ENCODE measurements around the gene SHKBP1. TPM values are rescaled to one million over a fixed set of nuclear protein-coding genes. Genes with fewer than 3 reads are reported as not detected.
A peak's percentile ranks its signal among the peaks of the same experiment; 100 is the strongest.

The SHKBP1 gene
- total and polyA plus RNA-seq, 9 of the 15 experiments (the other 6 are each of a cell fraction or from before 2014, with no cell fraction given): 1.2 to 58.1 (median 22.3) TPM

GRCh38 chr19:40543029-40543597 is 33.6 kb upstream of the SHKBP1 start:
- Histone ChIP-seq H3K36me3 (ENCODE audit: control insufficient read depth, insufficient read depth, low read length) (no peaks in the 10 kb centered on the region), H3K27ac (ENCODE audit: extremely low read depth, low read depth, low read length) (no peak overlapping the region), H3K79me2 (ENCODE audit: control insufficient read depth, insufficient read depth, low read length) (no peaks in the 10 kb centered on the region), H4K20me1 (replicated peaks; ENCODE audit: control insufficient read depth, insufficient read depth, low read length) (no peaks in the 10 kb centered on the region), H3K9me3 (replicated peaks; ENCODE audit: control insufficient read depth, insufficient read depth, low read depth, low read length) (no peaks in the 10 kb centered on the region), H3K9me1 (ENCODE audit: control insufficient read depth, insufficient read depth, low read length) (no peaks in the 10 kb centered on the region), H3K27me3 (ENCODE audit: control insufficient read depth in 2 of 2, insufficient read depth in 2 of 2, low read length in 2 of 2) (no peaks in the 10 kb centered on the region), H2AFZ (ENCODE audit: low read depth, low read length) (no peak overlapping the region), H3K4me2 (ENCODE audit: insufficient read depth, low read length) (no peak overlapping the region), H3K4me1 (replicated peaks in 1 of 2; ENCODE audit: control insufficient read depth in 2 of 2, insufficient read depth in 2 of 2, low read length in 2 of 2) (peaks cover 0 to 11% of the 10 kb centered on the region in 2 experiments; a peak in 2 of 5 replicates), H3K4me3 (no peak overlapping the region), H3K9ac (ENCODE audit: insufficient read depth in 1 of 2, low read depth in 2 of 2, low read length in 2 of 2) (no peak overlapping the region; a peak in 1 of 4 replicates)
- in situ Hi-C loops (cut with MboI) (no loop called here), intact Hi-C loops (cut with micrococcal nuclease) (no loop called here)
- WGBS (ENCODE audit: insufficient coverage, low coverage, missing lambda C conversion rate): 69% methylated on average over 6 of the region's 6 CpGs
- peak; percentile 59 for TF ChIP-seq USF2 (CRISPR knock-in tag; IDR thresholded peaks at IDR 0.05)
- peak in 1 of 2 experiments; percentile 11; a peak in 1 of 4 replicates for TF ChIP-seq KDM1A (IDR thresholded peaks at IDR 0.05)
- TF ChIP-seq ZNF280B (CRISPR knock-in tag; IDR thresholded peaks at IDR 0.05): no peak
- TF ChIP-seq TFE3 (CRISPR knock-in tag; IDR thresholded peaks at IDR 0.05): peak; percentile 76
- TF ChIP-seq CXXC5 (CRISPR knock-in tag; IDR thresholded peaks at IDR 0.05): 0 out of 2 replicates have a peak, but pooled peaks have one; percentile 12
- TF ChIP-seq TOE1 (IDR thresholded peaks at IDR 0.05; ENCODE audit: borderline replicate concordance): peak; percentile 50; the same call in 1 of the 2 replicates
- TF ChIP-seq TOE1 (CRISPR knock-in tag; IDR thresholded peaks at IDR 0.05; ENCODE audit: borderline replicate concordance, low read depth): no peak
- TF ChIP-seq L3MBTL2 (IDR thresholded peaks at IDR 0.05): peak; percentile 45; the same call in 1 of the 2 replicates
- peak; percentile 93 for TF ChIP-seq ZNF121 (CRISPR knock-in tag; conservative IDR thresholded peaks at IDR 0.05)
- peak; percentile 56; the same call in 1 of the 2 replicates for TF ChIP-seq RAD51 (IDR thresholded peaks at IDR 0.05; ENCODE audit: borderline replicate concordance, low read depth)
- TF ChIP-seq MCM2 (IDR thresholded peaks at IDR 0.05; ENCODE audit: low read depth): no peak
- ChIA-PET CTCF (ENCODE audit: low intra/inter-chr PET ratio) (no interaction called here), POLR2A (interaction anchor here (1.0 kb wide), 1 partner anchor 10 kb away, joined by 5 read pairs; no protein-coding TSS in a partner anchor)
- ATAC-seq: no peak
- no peak for DNase-seq (ENCODE audit: extremely low read depth in 1 of 4, low spot score in 3 of 4)
- no peak for FAIRE-seq
- BruUV-seq (replicated peaks): no TSS peak

Measured in K562 (cell line).